Measurements from ENCODE around the gene PTGER3.

DNA sequence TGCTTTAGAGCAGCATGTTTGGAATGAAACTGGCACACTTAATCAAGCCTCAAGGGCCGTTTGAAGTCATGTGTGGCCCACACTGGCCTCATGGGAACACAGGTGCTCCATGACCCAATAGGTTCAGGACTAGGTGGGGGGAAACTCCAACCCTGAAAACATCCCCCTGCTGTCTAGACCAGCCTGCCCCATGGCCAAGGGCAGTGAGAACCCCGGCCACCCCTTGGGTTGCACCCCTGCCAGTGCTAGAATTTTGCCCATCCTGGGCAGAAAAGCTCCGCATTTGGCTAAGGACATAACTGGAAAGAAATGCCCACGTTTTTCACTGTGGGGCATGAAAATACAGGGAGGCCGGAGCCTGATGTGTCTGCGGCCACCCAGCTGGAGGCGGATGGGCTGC, 6.1 kb upstream of the PTGER3 start:
- TF ChIP-seq, protein P1, sequence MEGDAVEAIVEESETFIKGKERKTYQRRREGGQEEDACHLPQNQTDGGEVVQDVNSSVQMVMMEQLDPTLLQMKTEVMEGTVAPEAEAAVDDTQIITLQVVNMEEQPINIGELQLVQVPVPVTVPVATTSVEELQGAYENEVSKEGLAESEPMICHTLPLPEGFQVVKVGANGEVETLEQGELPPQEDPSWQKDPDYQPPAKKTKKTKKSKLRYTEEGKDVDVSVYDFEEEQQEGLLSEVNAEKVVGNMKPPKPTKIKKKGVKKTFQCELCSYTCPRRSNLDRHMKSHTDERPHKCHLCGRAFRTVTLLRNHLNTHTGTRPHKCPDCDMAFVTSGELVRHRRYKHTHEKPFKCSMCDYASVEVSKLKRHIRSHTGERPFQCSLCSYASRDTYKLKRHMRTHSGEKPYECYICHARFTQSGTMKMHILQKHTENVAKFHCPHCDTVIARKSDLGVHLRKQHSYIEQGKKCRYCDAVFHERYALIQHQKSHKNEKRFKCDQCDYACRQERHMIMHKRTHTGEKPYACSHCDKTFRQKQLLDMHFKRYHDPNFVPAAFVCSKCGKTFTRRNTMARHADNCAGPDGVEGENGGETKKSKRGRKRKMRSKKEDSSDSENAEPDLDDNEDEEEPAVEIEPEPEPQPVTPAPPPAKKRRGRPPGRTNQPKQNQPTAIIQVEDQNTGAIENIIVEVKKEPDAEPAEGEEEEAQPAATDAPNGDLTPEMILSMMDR (IDR thresholded peaks at IDR 0.05; ENCODE audit: insufficient read depth, low read depth, low read length), result no peak
- no peak for TF ChIP-seq EZH2 (IDR thresholded peaks at IDR 0.05; ENCODE audit: insufficient read depth, low read length)
